Right cardiac atrium (tissue), 5 donors: ENCODE results near the gene FABP1. TPM values are rescaled to one million over a fixed set of nuclear protein-coding genes. Genes with fewer than 3 reads are reported as not detected.

Experiments used
- ATAC-seq, 2 donors: fragments of 200-7000 bp; cut with Tn5 transposase; one replicate each; pipeline versions ENCODE4 v1.8.0 to v1.9.1; 2020; ENCODE audit warnings: moderate library complexity in 2 of 2, mild to moderate bottlenecking in 1 of 2
- DNase-seq, 3 donors: peaks; one replicate each; pipeline ENCODE4 v3.0.0-alpha.2; 2020
- H3K27ac ChIP-seq: one replicate; pipeline ENCODE4 v1.5.1; 2013; ENCODE audit warnings: mild to moderate bottlenecking, low read length, control low read depth, moderate library complexity
- H3K27me3 ChIP-seq: one replicate; pipeline ENCODE4 v1.6.1; 2013; ENCODE audit not compliant: control insufficient read depth, insufficient read depth
- H3K4me1 ChIP-seq: one replicate; pipeline ENCODE4 v1.6.1; 2013; ENCODE audit warnings: low read length; ENCODE audit not compliant: control insufficient read depth, insufficient read depth
- H3K4me3 ChIP-seq: one replicate; pipeline ENCODE4 v1.5.1; 2013; ENCODE audit warnings: low read length, control low read depth
- H3K9me3 ChIP-seq: one replicate; pipeline ENCODE4 v1.6.1; 2013; ENCODE audit warnings: low read length; ENCODE audit not compliant: control insufficient read depth
- WGBS: extraction: QIAGEN DNeasy Blood & Tissue Kit; methylation state at CpG from one replicate; pipeline ENCODE4 v1.1.7; 2013; 5-methylcytosine and 5-hydroxymethylcytosine counted together
- intact Hi-C, 4 donors: fragments of 100-400 bp; cut with DNase I; formaldehyde crosslinking; loops; one replicate each; pipeline versions ENCODE4 v1.11.0 to v1.14.0; 2022 to 2023
- long read RNA-seq, 4 donors: library from polyadenylated mRNA; unstranded; transcript quantifications; one replicate each; pipeline ENCODE4 v2.0.0, GENCODE V29; 2020 to 2021
- polyA plus RNA-seq: library from polyadenylated mRNA; stranded (reverse); fragments of 200-250 nt; gene quantifications from one replicate; pipeline ENCODE4 v1.2.3, GENCODE V29; 2013
- total RNA-seq, 4 donors: library from RNA; stranded (reverse); fragmentation: NEBNext Ultra II Directional; extraction: Animal tissue kit (Norgen Biotek cat#: 25700); gene quantifications; one replicate each; pipeline ENCODE4 v1.2.1, GENCODE V29; 2021
- donor health status: healthy with polysubstance abuse.
- donor health status: DM: no; HTN: yes; CAD: no.
- donor health status: DM: no; HTN: no; CAD: no.
- donor health status: DM: no; HTN: yes; CAD: no; lungs with severe emphysema.
- donor health status: DM: yes; HTN: yes; CAD: no.

FABP1 gene
- total RNA-seq (not detected), polyA plus RNA-seq (1.1 TPM)
- long read RNA-seq, donor 1 = 0 reads
- long read RNA-seq, donor 2 = 0 reads
- long read RNA-seq, donor 3 = 0 reads
- long read RNA-seq, donor 4 = 0 reads

DNA sequence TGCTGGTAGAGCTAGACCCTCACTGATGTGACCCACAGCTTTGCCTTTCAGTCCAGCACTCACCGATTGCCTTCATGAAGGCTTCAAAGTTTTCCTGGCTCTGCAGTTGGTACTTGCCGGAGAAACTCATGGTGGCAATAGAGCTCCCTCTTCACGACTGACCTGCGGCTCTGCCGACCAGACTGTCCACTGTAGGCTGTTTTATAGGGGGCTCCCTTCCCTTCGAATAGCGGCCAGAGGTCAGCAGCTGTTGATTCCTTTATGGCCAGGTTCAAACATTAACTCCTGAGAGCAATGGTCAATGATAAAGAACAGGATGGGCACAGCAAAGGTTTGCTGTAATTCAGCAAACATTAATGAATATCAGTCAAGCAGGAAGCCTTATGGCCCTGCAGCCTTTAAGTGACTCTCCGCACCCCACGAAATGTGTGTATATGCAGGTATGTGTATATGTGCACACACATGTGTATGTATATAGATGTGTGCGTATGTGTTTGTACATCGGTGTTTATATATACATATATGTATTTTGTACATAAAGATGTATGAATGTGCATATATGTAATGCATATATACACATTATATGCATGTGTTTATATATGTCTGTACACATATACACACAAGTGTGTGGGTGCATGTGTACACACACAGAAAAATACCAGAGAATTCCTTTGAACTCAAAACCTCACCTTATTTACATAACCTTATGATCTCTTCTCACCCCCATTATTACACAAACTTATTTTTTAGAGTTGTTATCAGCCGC is at the start of gene FABP1:
FABP1 (minus strand) TSS at position 175 of the 766 bp plus-strand sequence; CDS start at position 130, 45 bp downstream.
- no peaks in the 10 kb centered on the region for H3K9me3 ChIP-seq
- 87% methylated on average over 12 of the region's 12 CpGs for WGBS
- intact Hi-C loops = no loop called here
- H3K27ac ChIP-seq = no peak within 1 kb of the TSS
- no peak within 1 kb of the TSS for H3K4me3 ChIP-seq
- ATAC-seq (no peak), DNase-seq (no peak)
- H3K4me1 ChIP-seq = no peaks in the 10 kb centered on the region
- no peaks in the 10 kb centered on the region for H3K27me3 ChIP-seq

DNA sequence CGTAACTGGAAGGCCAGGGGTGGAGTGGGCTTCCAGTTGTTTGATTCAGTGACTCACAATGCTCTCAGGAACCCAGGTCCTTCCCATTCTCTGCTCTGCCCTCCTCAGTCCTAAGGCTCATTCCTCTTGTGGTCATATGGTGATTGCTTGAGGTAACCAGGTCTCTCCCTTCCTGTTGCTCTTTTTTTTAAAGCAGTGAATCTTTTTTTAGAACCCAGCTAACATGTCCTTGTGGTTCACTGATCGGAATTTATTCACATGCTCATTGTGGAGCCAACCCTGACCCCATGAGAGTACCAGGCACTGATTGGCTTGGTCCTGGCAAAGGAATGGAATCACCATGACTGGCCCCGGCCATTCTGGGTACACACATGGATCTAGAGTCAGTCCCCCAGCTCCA is 49.7 kb upstream of the FABP1 start:
- peak in 1 of 3 donors; percentile 32 for DNase-seq
- ATAC-seq = peak; percentile 19 to 49
- intact Hi-C loops = no loop called here
- Histone ChIP-seq H3K27ac (no peak overlapping the region), H3K9me3 (no peaks in the 10 kb centered on the region), H3K4me1 (no peaks in the 10 kb centered on the region), H3K27me3 (no peaks in the 10 kb centered on the region), H3K4me3 (no peak overlapping the region)
- WGBS = 68% methylated on average over 3 of the region's 3 CpGs

DNA sequence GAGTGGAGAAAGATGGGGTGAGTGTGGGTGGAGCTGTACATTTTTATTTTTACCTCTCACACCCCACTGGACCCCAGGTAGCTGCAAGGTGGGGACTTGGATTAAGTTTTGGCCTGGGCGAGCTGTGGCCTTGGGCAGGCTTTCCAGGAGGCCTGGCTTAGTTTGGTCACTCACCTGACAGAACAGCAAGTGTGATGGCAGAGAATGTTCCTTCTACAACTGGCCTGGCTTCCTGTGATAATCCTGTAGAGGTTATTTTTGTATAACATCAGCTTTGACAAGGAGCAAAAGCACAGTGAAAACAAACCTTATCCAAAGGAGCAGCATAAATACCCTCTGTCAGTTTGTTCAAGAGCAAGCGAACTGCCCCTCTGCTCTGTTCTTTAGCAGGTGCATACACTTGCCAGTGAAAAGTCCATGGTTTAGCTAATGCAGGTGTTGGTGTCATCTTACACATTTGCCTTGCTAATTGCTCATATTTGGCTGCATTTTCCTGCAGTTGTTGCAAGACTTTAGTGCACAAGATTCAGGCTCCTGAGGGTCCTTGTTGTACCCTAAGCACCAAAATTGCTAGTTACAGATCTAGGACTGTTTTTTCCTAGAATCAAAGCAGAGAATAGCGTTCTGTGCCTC is 48.6 kb upstream of the FABP1 start:
- DNase-seq (no peak), ATAC-seq (peak in 1 of 2 donors; percentile 29)
- H3K27me3 ChIP-seq = no peaks in the 10 kb centered on the region
- H3K4me3 ChIP-seq = no peak overlapping the region
- no peaks in the 10 kb centered on the region for H3K9me3 ChIP-seq
- WGBS = 56% methylated on average over 3 of the region's 3 CpGs
- no peaks in the 10 kb centered on the region for H3K4me1 ChIP-seq
- H3K27ac ChIP-seq = peak overlapping the region; percentile 23
- intact Hi-C loops = no loop called here

DNA sequence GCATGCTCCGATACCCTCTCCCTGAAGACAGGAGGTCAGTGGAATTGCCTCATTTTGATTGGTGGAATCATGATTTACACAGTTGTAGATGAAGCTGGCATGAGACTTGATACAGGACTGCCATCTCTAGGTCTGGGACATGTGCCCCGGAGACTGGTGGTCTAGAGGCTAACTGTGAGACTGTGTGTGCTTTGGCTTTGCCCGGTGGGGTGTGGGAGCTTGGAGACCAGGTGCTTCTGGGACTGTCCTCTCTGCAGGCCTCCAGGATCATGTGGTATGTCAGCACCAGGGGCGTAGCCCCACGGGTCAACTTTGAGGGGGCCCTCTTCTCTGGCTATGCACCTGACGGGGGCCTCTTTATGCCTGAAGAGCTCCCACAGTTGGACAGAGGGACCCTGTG is 45.0 kb upstream of the FABP1 start:
- Histone ChIP-seq H3K9me3 (no peaks in the 10 kb centered on the region), H3K4me3 (no peak overlapping the region), H3K4me1 (peaks cover 4% of the 10 kb centered on the region), H3K27ac (no peak overlapping the region), H3K27me3 (no peaks in the 10 kb centered on the region)
- DNase-seq = peak in 1 of 3 donors; percentile 26
- no peak for ATAC-seq
- 92% methylated on average over 6 of the region's 6 CpGs for WGBS
- intact Hi-C loops = no loop called here

DNA sequence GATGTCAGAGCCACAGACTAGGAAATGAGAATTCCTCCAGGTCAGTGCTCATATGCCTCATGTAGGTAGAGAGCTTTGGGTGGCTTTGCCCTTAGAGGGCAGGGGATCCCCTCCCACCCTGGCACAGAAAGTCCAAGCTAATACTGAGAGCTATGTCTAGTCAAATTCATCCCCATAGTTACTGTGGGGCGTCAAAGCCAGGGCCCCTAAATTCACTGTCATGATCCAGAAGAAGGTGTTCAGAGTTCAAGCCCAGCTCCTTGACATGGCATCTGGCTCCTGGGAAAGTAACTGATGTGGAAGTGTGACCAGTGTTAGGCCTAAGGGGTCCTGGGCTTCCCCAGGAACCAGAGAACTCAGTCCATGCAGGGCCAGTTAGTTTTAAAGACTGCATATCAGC is 44.1 kb upstream of the FABP1 start:
- ATAC-seq = no peak
- Histone ChIP-seq H3K4me1 (peaks cover 4% of the 10 kb centered on the region), H3K9me3 (no peaks in the 10 kb centered on the region), H3K27ac (no peak overlapping the region), H3K4me3 (no peak overlapping the region), H3K27me3 (no peaks in the 10 kb centered on the region)
- intact Hi-C loops = no loop called here
- no peak for DNase-seq
- 96% methylated on average over 1 of the region's 1 CpG for WGBS

DNA sequence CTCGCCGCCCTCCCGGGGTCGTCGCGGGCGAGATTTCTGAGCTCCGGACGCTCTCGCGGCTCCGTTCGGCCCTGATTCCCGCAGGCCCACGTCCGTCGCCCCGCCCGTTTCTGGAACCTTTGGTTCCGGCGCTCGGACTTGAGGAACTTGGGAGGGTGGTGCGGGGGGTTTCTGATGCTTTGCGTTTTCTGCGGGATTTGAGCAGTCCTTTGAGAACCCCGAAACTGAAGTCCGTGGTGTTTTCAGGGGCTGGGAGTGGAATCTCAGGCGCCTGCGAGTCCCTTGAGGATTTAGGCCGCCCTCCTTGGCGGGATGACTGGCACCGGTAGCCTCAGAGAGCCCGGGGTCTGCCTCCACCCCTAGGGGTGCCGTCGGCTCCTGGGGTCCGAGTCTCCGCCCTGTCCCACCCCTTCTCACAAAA is 42.6 kb upstream of the FABP1 start:
- peak; percentile 39 to 45 for ATAC-seq
- no peaks in the 10 kb centered on the region for H3K27me3 ChIP-seq
- no peaks in the 10 kb centered on the region for H3K9me3 ChIP-seq
- peak overlapping the region; percentile 40 for H3K27ac ChIP-seq
- intact Hi-C loops = no loop called here
- peak overlapping the region; percentile 98 for H3K4me3 ChIP-seq
- WGBS = 5% methylated on average over 37 of the region's 37 CpGs
- peak in 2 of 3 donors; percentile 26 to 65 for DNase-seq
- H3K4me1 ChIP-seq = peaks cover 4% of the 10 kb centered on the region

DNA sequence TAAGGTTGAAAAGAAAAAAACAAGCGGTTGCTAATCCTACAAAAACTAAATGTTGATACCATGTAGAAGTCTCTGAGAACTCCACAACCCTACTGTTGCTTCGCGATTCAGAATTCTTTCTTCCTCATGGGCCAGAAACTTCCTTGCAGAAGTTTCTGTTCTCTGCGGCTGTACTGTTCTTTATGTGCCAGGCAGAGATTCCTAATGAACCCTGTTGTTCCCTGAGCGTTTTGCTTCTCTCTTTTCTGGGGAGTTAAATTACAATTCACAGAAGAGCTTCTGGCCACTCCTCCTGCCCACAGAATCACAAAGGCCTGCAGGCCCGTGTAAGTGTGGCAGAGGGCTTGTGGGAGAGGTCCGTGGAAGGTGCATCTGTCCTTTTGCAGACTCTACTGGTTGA is 40.5 kb upstream of the FABP1 start:
- H3K9me3 ChIP-seq = no peaks in the 10 kb centered on the region
- no peak overlapping the region for H3K4me3 ChIP-seq
- WGBS = 78% methylated on average over 7 of the region's 7 CpGs
- H3K4me1 ChIP-seq = peaks cover 4% of the 10 kb centered on the region
- DNase-seq (no peak), ATAC-seq (no peak)
- intact Hi-C loops = no loop called here
- H3K27ac ChIP-seq = no peak overlapping the region
- no peaks in the 10 kb centered on the region for H3K27me3 ChIP-seq

DNA sequence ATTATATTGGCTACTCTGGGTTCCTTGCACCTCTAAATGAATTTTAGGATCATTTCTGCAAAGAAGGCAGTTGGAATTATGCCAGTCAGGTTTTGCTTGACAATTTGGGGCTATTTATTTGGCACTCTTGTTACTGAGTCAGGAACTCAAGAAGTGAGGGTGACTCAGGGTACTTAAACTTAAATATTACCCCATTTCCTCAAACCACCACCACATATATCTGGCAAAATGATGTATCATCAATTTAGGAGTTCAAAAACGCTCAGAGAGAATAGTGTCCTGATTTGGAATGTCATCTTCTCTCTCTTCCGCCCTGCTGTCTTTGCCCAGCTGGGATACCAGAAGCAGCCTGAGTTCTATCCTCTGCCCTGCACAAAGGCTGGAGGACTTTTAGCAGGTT is 39.9 kb upstream of the FABP1 start:
- peaks cover 4% of the 10 kb centered on the region for H3K4me1 ChIP-seq
- WGBS = 92% methylated on average over 2 of the region's 2 CpGs

DNA sequence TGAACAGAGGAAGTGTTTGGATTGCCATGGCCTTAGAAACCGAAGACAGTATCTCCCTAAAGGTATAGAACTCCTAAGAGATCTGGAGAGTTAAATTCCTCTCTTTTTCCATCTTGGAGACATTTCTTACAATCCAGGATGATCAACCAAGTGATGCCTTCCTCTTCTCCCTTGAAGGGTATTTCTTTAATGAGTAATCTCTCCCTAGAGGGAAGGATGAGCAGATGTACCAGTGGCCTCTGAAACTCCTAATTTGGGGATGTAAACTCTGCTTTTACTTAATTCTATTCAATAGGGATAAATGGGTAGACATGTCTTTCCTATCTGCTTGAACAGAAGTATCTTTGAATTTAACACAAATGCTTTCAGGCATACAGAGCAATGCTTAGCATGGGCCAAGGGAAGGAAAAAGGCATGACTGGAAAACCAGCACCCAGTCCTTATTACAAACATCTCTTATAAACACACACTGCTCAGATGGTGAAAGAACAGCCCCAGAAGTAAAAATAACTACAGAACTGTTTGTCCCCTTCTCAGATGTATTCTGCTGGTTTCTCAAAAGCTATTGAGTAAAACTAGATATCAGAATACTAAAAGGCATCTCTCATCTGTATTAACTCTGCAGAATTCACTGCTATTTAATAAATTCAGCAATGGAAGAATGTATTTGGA is 37.6 kb upstream of the FABP1 start:
- 33% methylated on average over 1 of the region's 1 CpG for WGBS
- intact Hi-C loops = no loop called here
- Histone ChIP-seq H3K9me3 (no peaks in the 10 kb centered on the region), H3K27ac (no peak overlapping the region), H3K4me1 (no peaks in the 10 kb centered on the region), H3K27me3 (no peaks in the 10 kb centered on the region), H3K4me3 (no peak overlapping the region)
- ATAC-seq (no peak), DNase-seq (no peak)

More for the DNA sequence above, 39.9 kb upstream of the FABP1 start:
- Histone ChIP-seq H3K4me3 (no peak overlapping the region), H3K27ac (no peak overlapping the region), H3K9me3 (no peaks in the 10 kb centered on the region), H3K27me3 (no peaks in the 10 kb centered on the region)
- no peak for ATAC-seq
- intact Hi-C loops = no loop called here
- no peak for DNase-seq

DNA sequence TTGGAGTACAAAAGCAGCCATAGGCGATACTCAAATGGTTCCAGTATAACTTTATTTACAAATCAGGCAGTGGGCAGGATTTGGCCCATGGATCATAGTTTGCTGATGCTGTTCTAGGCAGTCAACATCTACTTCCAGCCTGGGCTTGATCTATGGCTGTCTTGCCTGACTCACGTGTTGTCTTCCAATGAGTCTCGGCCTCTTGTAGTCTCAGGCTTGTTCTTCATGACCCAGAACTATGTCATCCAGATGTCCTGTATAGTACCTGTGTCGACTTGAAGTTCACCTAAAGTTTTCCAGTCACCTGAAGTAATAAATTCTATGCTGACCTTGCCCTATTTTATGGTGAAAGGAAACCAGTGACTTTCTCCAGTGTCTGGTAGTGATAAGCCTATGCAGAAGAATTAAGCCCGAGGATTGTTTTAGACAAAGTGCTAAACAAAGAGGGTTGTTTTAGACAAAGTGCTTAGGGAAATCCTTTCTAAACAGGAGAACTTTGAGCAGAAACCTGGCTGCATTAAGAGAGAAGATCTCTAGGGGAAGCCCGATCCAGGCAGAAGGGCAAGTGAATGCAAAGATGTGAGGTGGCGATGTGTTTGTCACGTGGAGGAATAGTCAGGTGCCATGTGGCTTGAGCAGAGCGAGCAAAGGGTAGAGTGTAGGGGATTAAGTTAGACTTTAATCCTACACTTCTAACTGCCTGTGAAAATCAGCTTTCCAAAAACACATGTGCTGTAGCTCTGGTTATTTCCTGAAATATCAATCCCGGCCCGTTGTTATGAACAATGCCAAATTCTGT is 33.8 kb upstream of the FABP1 start:
- H3K27me3 ChIP-seq = no peaks in the 10 kb centered on the region
- no peak overlapping the region for H3K27ac ChIP-seq
- no peaks in the 10 kb centered on the region for H3K4me1 ChIP-seq
- 83% methylated on average over 11 of the region's 11 CpGs for WGBS
- no peak overlapping the region for H3K4me3 ChIP-seq
- DNase-seq (no peak), ATAC-seq (no peak)
- no peaks in the 10 kb centered on the region for H3K9me3 ChIP-seq
- intact Hi-C loops = loop anchor here in 2 of 4 donors (5.0 kb wide), 1 partner anchor 99 kb away; no protein-coding TSS in a partner anchor
